ENCODE results near the gene PPM1B.
A peak's percentile ranks its signal among the peaks of the same experiment; 100 is the strongest.

Gene PPM1B

GRCh38 chr2:44137872-44138551 lies 30.7 kb upstream of the PPM1B start:
- H3K4me3 ChIP-seq (ENCODE audit: low read length): no peak overlapping the region
- H3K27me3 ChIP-seq (ENCODE audit: insufficient read depth, low read length): peaks cover 2% of the 10 kb centered on the region
- H3K36me3 ChIP-seq (ENCODE audit: insufficient read depth, low read length): no peaks in the 10 kb centered on the region
- H3K4me1 ChIP-seq (ENCODE audit: insufficient read depth, low read length): peaks cover 7% of the 10 kb centered on the region
- H2AFZ ChIP-seq (ENCODE audit: low read depth, low read length): no peak overlapping the region
- no peaks in the 10 kb centered on the region for H3K9me3 ChIP-seq (ENCODE audit: low read length)

GRCh38 chr2:44139741-44140140 lies 28.9 kb upstream of the PPM1B start:
- H3K4me1 ChIP-seq (ENCODE audit: insufficient read depth, low read length): peaks cover 7% of the 10 kb centered on the region
- no peak overlapping the region for H2AFZ ChIP-seq (ENCODE audit: low read depth, low read length)
- H3K4me3 ChIP-seq (ENCODE audit: low read length): no peak overlapping the region
- no peaks in the 10 kb centered on the region for H3K36me3 ChIP-seq (ENCODE audit: insufficient read depth, low read length)
- H3K27me3 ChIP-seq (ENCODE audit: insufficient read depth, low read length): peaks cover 6% of the 10 kb centered on the region
- H3K9me3 ChIP-seq (ENCODE audit: low read length): no peaks in the 10 kb centered on the region

- Histone ChIP-seq H3K27me3 (ENCODE audit: insufficient read depth, low read length) (peaks cover 6% of the 10 kb centered on the region), H2AFZ (ENCODE audit: low read depth, low read length) (no peak overlapping the region), H3K4me3 (ENCODE audit: low read length) (no peak overlapping the region), H3K9me3 (ENCODE audit: low read length) (no peaks in the 10 kb centered on the region), H3K4me1 (ENCODE audit: insufficient read depth, low read length) (no peaks in the 10 kb centered on the region), H3K36me3 (ENCODE audit: insufficient read depth, low read length) (no peaks in the 10 kb centered on the region)
Measured at GRCh38 chr2:44142306-44142705, 26.4 kb upstream of the PPM1B start.

- H3K27me3 ChIP-seq (ENCODE audit: insufficient read depth, low read length): peaks cover 6% of the 10 kb centered on the region
- no peak overlapping the region for H3K4me3 ChIP-seq (ENCODE audit: low read length)
- no peaks in the 10 kb centered on the region for H3K36me3 ChIP-seq (ENCODE audit: insufficient read depth, low read length)
- H2AFZ ChIP-seq (ENCODE audit: low read depth, low read length): no peak overlapping the region
- no peaks in the 10 kb centered on the region for H3K4me1 ChIP-seq (ENCODE audit: insufficient read depth, low read length)
- no peaks in the 10 kb centered on the region for H3K9me3 ChIP-seq (ENCODE audit: low read length)
Measured at GRCh38 chr2:44143701-44144100, 25.0 kb upstream of the PPM1B start.

- Histone ChIP-seq H3K36me3 (ENCODE audit: insufficient read depth, low read length) (no peaks in the 10 kb centered on the region), H3K27me3 (ENCODE audit: insufficient read depth, low read length) (no peaks in the 10 kb centered on the region), H2AFZ (ENCODE audit: low read depth, low read length) (no peak overlapping the region), H3K4me3 (ENCODE audit: low read length) (no peak overlapping the region), H3K4me1 (ENCODE audit: insufficient read depth, low read length) (no peaks in the 10 kb centered on the region), H3K9me3 (ENCODE audit: low read length) (no peaks in the 10 kb centered on the region)
Measured at GRCh38 chr2:44148999-44149398, 19.7 kb upstream of the PPM1B start.

GRCh38 chr2:44150473-44150872 lies 18.2 kb upstream of the PPM1B start:
- Histone ChIP-seq H3K27me3 (ENCODE audit: insufficient read depth, low read length) (no peaks in the 10 kb centered on the region), H3K36me3 (ENCODE audit: insufficient read depth, low read length) (no peaks in the 10 kb centered on the region), H3K9me3 (ENCODE audit: low read length) (no peaks in the 10 kb centered on the region), H3K4me1 (ENCODE audit: insufficient read depth, low read length) (no peaks in the 10 kb centered on the region), H3K4me3 (ENCODE audit: low read length) (no peak overlapping the region), H2AFZ (ENCODE audit: low read depth, low read length) (no peak overlapping the region)

GRCh38 chr2:44152865-44153669 lies 15.6 kb upstream of the PPM1B start:
- Histone ChIP-seq H3K9me3 (ENCODE audit: low read length) (no peaks in the 10 kb centered on the region), H3K36me3 (ENCODE audit: insufficient read depth, low read length) (no peaks in the 10 kb centered on the region), H3K27me3 (ENCODE audit: insufficient read depth, low read length) (peaks cover 2% of the 10 kb centered on the region), H2AFZ (ENCODE audit: low read depth, low read length) (no peak overlapping the region), H3K4me3 (ENCODE audit: low read length) (no peak overlapping the region), H3K4me1 (ENCODE audit: insufficient read depth, low read length) (no peaks in the 10 kb centered on the region)

- Histone ChIP-seq H3K4me3 (ENCODE audit: low read length) (no peak overlapping the region), H3K36me3 (ENCODE audit: insufficient read depth, low read length) (no peaks in the 10 kb centered on the region), H3K4me1 (ENCODE audit: insufficient read depth, low read length) (no peaks in the 10 kb centered on the region), H3K27me3 (ENCODE audit: insufficient read depth, low read length) (peaks cover 2% of the 10 kb centered on the region), H3K9me3 (ENCODE audit: low read length) (no peaks in the 10 kb centered on the region), H2AFZ (ENCODE audit: low read depth, low read length) (no peak overlapping the region)
Measured at GRCh38 chr2:44155666-44156446, 12.8 kb upstream of the PPM1B start.

GRCh38 chr2:44163777-44164176 lies 4.9 kb upstream of the PPM1B start:
- H3K36me3 ChIP-seq (ENCODE audit: insufficient read depth, low read length): no peaks in the 10 kb centered on the region
- no peak overlapping the region for H3K4me3 ChIP-seq (ENCODE audit: low read length)
- no peak overlapping the region for H2AFZ ChIP-seq (ENCODE audit: low read depth, low read length)
- no peaks in the 10 kb centered on the region for H3K9me3 ChIP-seq (ENCODE audit: low read length)
- no peaks in the 10 kb centered on the region for H3K4me1 ChIP-seq (ENCODE audit: insufficient read depth, low read length)
- H3K27me3 ChIP-seq (ENCODE audit: insufficient read depth, low read length): no peaks in the 10 kb centered on the region

- H2AFZ ChIP-seq (ENCODE audit: low read depth, low read length): no peak overlapping the region
- no peaks in the 10 kb centered on the region for H3K27me3 ChIP-seq (ENCODE audit: insufficient read depth, low read length)
- H3K36me3 ChIP-seq (ENCODE audit: insufficient read depth, low read length): no peaks in the 10 kb centered on the region
- no peaks in the 10 kb centered on the region for H3K4me1 ChIP-seq (ENCODE audit: insufficient read depth, low read length)
- no peaks in the 10 kb centered on the region for H3K9me3 ChIP-seq (ENCODE audit: low read length)
- H3K4me3 ChIP-seq (ENCODE audit: low read length): no peak overlapping the region
Measured at GRCh38 chr2:44164617-44165016, 4.1 kb upstream of the PPM1B start.

- H3K4me3 ChIP-seq (ENCODE audit: low read length): no peak overlapping the region
- no peak overlapping the region for H2AFZ ChIP-seq (ENCODE audit: low read depth, low read length)
- H3K27me3 ChIP-seq (ENCODE audit: insufficient read depth, low read length): no peaks in the 10 kb centered on the region
- peaks cover 5% of the 10 kb centered on the region for H3K4me1 ChIP-seq (ENCODE audit: insufficient read depth, low read length)
- no peaks in the 10 kb centered on the region for H3K9me3 ChIP-seq (ENCODE audit: low read length)
- H3K36me3 ChIP-seq (ENCODE audit: insufficient read depth, low read length): no peaks in the 10 kb centered on the region
Measured at GRCh38 chr2:44166096-44166495, 2.6 kb upstream of the PPM1B start.

- H3K27me3 ChIP-seq (ENCODE audit: insufficient read depth, low read length): no peaks in the 10 kb centered on the region
- H3K4me1 ChIP-seq (ENCODE audit: insufficient read depth, low read length): peaks cover 7% of the 10 kb centered on the region
- peak overlapping the region; percentile 71 for H3K4me3 ChIP-seq (ENCODE audit: low read length)
- peak overlapping the region; percentile 67 for H2AFZ ChIP-seq (ENCODE audit: low read depth, low read length)
- no peaks in the 10 kb centered on the region for H3K36me3 ChIP-seq (ENCODE audit: insufficient read depth, low read length)
- no peaks in the 10 kb centered on the region for H3K9me3 ChIP-seq (ENCODE audit: low read length)
Measured at GRCh38 chr2:44167311-44167907, 1.3 kb upstream of the PPM1B start.

Measured in neuron (in vitro differentiated cells).